SH-SY5Y (cell line): ENCODE measurements around the gene C19orf53.

Experiments used
- GATA2 ChIP-seq: IDR thresholded peaks from 2 replicates; pipeline ENCODE4 v1.6.1; 2011; ENCODE audit warnings: mild to moderate bottlenecking, low read depth, low read length
- GATA3 ChIP-seq: IDR thresholded peaks from 2 replicates; pipeline ENCODE4 v1.6.1; 2011; ENCODE audit warnings: low read depth, mild to moderate bottlenecking, low read length, moderate library complexity

DNA sequence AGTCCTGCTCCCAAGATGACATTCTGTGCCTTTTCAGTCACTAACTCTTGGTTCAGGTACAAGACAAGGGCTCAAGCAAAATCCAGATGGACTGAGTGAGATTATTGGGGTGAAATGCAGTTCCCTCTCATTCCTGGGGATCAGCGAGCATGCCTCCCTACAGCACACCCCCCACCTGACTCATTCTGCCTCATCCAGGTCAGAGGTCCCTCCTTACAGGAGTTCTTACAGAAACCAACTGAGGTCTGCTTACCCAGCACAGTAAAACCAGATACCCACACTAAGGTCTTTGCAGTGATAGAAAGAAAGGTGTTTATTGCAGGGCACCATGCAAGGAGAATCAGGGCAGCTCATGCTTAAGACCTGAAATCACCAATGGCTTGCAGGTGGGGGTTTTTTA is 31.5 kb upstream of the C19orf53 start:
- TF ChIP-seq GATA2, result no peak
- TF ChIP-seq GATA3, result no peak
